ENCODE measurements around the gene CXCL11.

CXCL11 gene

GRCh38 chr4:76072760-76073159, 36.9 kb upstream of the CXCL11 start:
- TF ChIP-seq CTCF (IDR thresholded peaks at IDR 0.05; ENCODE audit: low read length, missing control alignments): no peak
- H3K4me3 ChIP-seq (replicated peaks; ENCODE audit: low read depth, low read length): no peak overlapping the region
- DNase-seq (ENCODE audit: low read depth): no peak

- peak; percentile 84 for DNase-seq (ENCODE audit: low read depth)
- H3K4me3 ChIP-seq (replicated peaks; ENCODE audit: low read depth, low read length): no peak overlapping the region
- TF ChIP-seq CTCF (IDR thresholded peaks at IDR 0.05; ENCODE audit: low read length, missing control alignments): peak; percentile 90
Measured at GRCh38 chr4:76067652-76068286, 31.9 kb upstream of the CXCL11 start.

GRCh38 chr4:76066546-76066945, 30.7 kb upstream of the CXCL11 start:
- TF ChIP-seq CTCF (IDR thresholded peaks at IDR 0.05; ENCODE audit: low read length, missing control alignments): no peak
- DNase-seq (ENCODE audit: low read depth): no peak
- H3K4me3 ChIP-seq (replicated peaks; ENCODE audit: low read depth, low read length): no peak overlapping the region

GRCh38 chr4:76061982-76062381, 26.1 kb upstream of the CXCL11 start:
- DNase-seq (ENCODE audit: low read depth): no peak
- TF ChIP-seq CTCF (IDR thresholded peaks at IDR 0.05; ENCODE audit: low read length, missing control alignments): no peak

GRCh38 chr4:76061421-76061820, 25.6 kb upstream of the CXCL11 start:
- H3K4me3 ChIP-seq (replicated peaks; ENCODE audit: low read depth, low read length): no peak overlapping the region
- no peak for TF ChIP-seq CTCF (IDR thresholded peaks at IDR 0.05; ENCODE audit: low read length, missing control alignments)
- DNase-seq (ENCODE audit: low read depth): no peak

More at GRCh38 chr4:76061982-76062381, 26.1 kb upstream of the CXCL11 start:
- no peak overlapping the region for H3K4me3 ChIP-seq (replicated peaks; ENCODE audit: low read depth, low read length)

- H3K4me3 ChIP-seq (replicated peaks; ENCODE audit: low read depth, low read length): no peak overlapping the region
- TF ChIP-seq CTCF (IDR thresholded peaks at IDR 0.05; ENCODE audit: low read length, missing control alignments): no peak
- DNase-seq (ENCODE audit: low read depth): no peak
Measured at GRCh38 chr4:76060506-76060905, 24.6 kb upstream of the CXCL11 start.

GRCh38 chr4:76059750-76060149, 23.9 kb upstream of the CXCL11 start:
- no peak for TF ChIP-seq CTCF (IDR thresholded peaks at IDR 0.05; ENCODE audit: low read length, missing control alignments)
- H3K4me3 ChIP-seq (replicated peaks; ENCODE audit: low read depth, low read length): no peak overlapping the region

More at GRCh38 chr4:76059750-76060149, 23.9 kb upstream of the CXCL11 start:
- no peak for DNase-seq (ENCODE audit: low read depth)
